Epithelial cell of proximal tubule (primary cell): ENCODE results near the gene SHISAL2A. TPM values are rescaled to one million over a fixed set of nuclear protein-coding genes. Genes with fewer than 3 reads are reported as not detected.

ENCODE experiments used
- DNase-seq: peaks from one replicate; pipeline ENCODE4 v3.0.0-alpha.2; 2011; ENCODE audit warnings: low read depth
- H3K4me3 ChIP-seq: 2 replicates; pipeline ENCODE4 v1.5.1; 2011; ENCODE audit warnings: low read depth, mild to moderate bottlenecking, low read length
- CTCF ChIP-seq: conservative IDR thresholded peaks from 2 replicates; pipeline ENCODE4 v1.5.1; 2012; ENCODE audit warnings: low read depth, mild to moderate bottlenecking, low read length
- total RNA-seq: library from RNA; depleted of rRNA; stranded (reverse); fragments of >200 nt; gene quantifications from 2 replicates; pipeline ENCODE4 v1.2.3, GENCODE V29; 2015

SHISAL2A gene
- total RNA-seq, 1 donor from 2014 or later = 0.17 TPM

- H3K4me3 ChIP-seq = no peak overlapping the region
- DNase-seq = no peak
- no peak for TF ChIP-seq CTCF
Observed at GRCh38 chr1:52595061-52595460, 37.9 kb upstream of the SHISAL2A start.

- no peak for TF ChIP-seq CTCF
- DNase-seq = no peak
- H3K4me3 ChIP-seq = no peak overlapping the region
Observed at GRCh38 chr1:52597912-52598311, 35.1 kb upstream of the SHISAL2A start.

- no peak overlapping the region for H3K4me3 ChIP-seq
- no peak for DNase-seq
Observed at GRCh38 chr1:52598729-52599128, 34.2 kb upstream of the SHISAL2A start.

GRCh38 chr1:52599236-52599635 is 33.7 kb upstream of the SHISAL2A start:
- TF ChIP-seq CTCF = no peak
- DNase-seq = peak; percentile 44
- no peak overlapping the region for H3K4me3 ChIP-seq

More at GRCh38 chr1:52598729-52599128, 34.2 kb upstream of the SHISAL2A start:
- no peak for TF ChIP-seq CTCF

- no peak for TF ChIP-seq CTCF
- DNase-seq = no peak
- H3K4me3 ChIP-seq = no peak overlapping the region
Observed at GRCh38 chr1:52600533-52601179, 32.3 kb upstream of the SHISAL2A start.

GRCh38 chr1:52601519-52601918 is 31.4 kb upstream of the SHISAL2A start:
- no peak overlapping the region for H3K4me3 ChIP-seq
- TF ChIP-seq CTCF = no peak

More at GRCh38 chr1:52601519-52601918, 31.4 kb upstream of the SHISAL2A start:
- no peak for DNase-seq
